WTC11 (cell line): ENCODE results near the gene CNTFR. TPM values are rescaled to one million over a fixed set of nuclear protein-coding genes. Genes with fewer than 3 reads are reported as not detected.
A peak's percentile ranks its signal among the peaks of the same experiment; 100 is the strongest.

Experiments used
- ATAC-seq: fragments of 200-7000 bp; cut with Tn5 transposase; 2 replicates; pipeline ENCODE4 v1.10.0; 2021; ENCODE audit warnings: mild to moderate bottlenecking, moderate library complexity
- CTCF ChIA-PET: fragments of 300-600 bp; sonication (Branson Sonifier 250); formaldehyde crosslinking; loops from one replicate; lab custom pipeline; 2021; ENCODE audit warnings: antibody characterized with exemption; lab: Charles Lee
- POLR2A ChIA-PET: fragments of 350-600 bp; sonication (Branson Sonifier 250); formaldehyde crosslinking; loops from one replicate; lab custom pipeline; 2021; ENCODE audit warnings: antibody characterized with exemption; lab: Charles Lee
- DNase-seq: peaks from one replicate; pipeline ENCODE4 v3.0.0; 2021; ENCODE audit warnings: low spot score
- H3K27ac Mint-ChIP-seq: 2 replicates; pipeline ENCODE4 v1.8.0; 2021; ENCODE audit warnings: mixed read lengths
- H3K27me3 Mint-ChIP-seq: 2 replicates; pipeline ENCODE4 v1.8.0; 2021; ENCODE audit warnings: low read depth, mild to moderate bottlenecking, moderate library complexity, mixed read lengths
- H3K36me3 Mint-ChIP-seq: 2 replicates; pipeline ENCODE4 v1.8.0; 2021; ENCODE audit warnings: mixed read lengths
- H3K4me1 Mint-ChIP-seq: 2 replicates; pipeline ENCODE4 v1.8.0; 2022; ENCODE audit warnings: mixed read lengths
- H3K4me3 Mint-ChIP-seq: 2 replicates; pipeline ENCODE4 v1.8.0; 2021; ENCODE audit warnings: mild to moderate bottlenecking, moderate library complexity, mixed read lengths
- H3K9me3 Mint-ChIP-seq: 2 replicates; pipeline ENCODE4 v1.8.0; 2021; ENCODE audit warnings: mixed read lengths
- ATF1 ChIP-seq: sonication (generic); formaldehyde crosslinking; IDR thresholded peaks from 2 replicates; pipeline ENCODE4 v1.8.1; 2023; ENCODE audit warnings: mild to moderate bottlenecking, moderate library complexity, missing genetic modification reagents
- ATF2 ChIP-seq: sonication (generic); formaldehyde crosslinking; IDR thresholded peaks from 2 replicates; pipeline ENCODE4 v1.8.1; 2022; ENCODE audit warnings: low read depth, missing genetic modification reagents, borderline replicate concordance
- ATF3 ChIP-seq: sonication (generic); formaldehyde crosslinking; conservative IDR thresholded peaks from 2 replicates; pipeline ENCODE4 v1.8.1; 2022; ENCODE audit warnings: mild to moderate bottlenecking, missing genetic modification reagents
- ATF6 ChIP-seq: sonication (generic); formaldehyde crosslinking; IDR thresholded peaks from 2 replicates; pipeline ENCODE4 v1.8.1; 2023; ENCODE audit warnings: mild to moderate bottlenecking, missing genetic modification reagents
- E2F4 ChIP-seq: sonication (generic); formaldehyde crosslinking; IDR thresholded peaks from 2 replicates; pipeline ENCODE4 v1.8.1; 2022; ENCODE audit warnings: low read depth, mild to moderate bottlenecking, moderate library complexity, missing genetic modification reagents, borderline replicate concordance
- ESRRA ChIP-seq: sonication (generic); formaldehyde crosslinking; IDR thresholded peaks from 2 replicates; pipeline ENCODE4 v1.8.1; 2022; ENCODE audit warnings: mild to moderate bottlenecking, missing genetic modification reagents, borderline replicate concordance
- FOXJ3 ChIP-seq: sonication (generic); formaldehyde crosslinking; IDR thresholded peaks from 2 replicates; pipeline ENCODE4 v1.9.0; 2021; ENCODE audit warnings: missing genetic modification reagents, mild to moderate bottlenecking, borderline replicate concordance
- GABPB1 ChIP-seq: sonication (generic); formaldehyde crosslinking; IDR thresholded peaks from 2 replicates; pipeline ENCODE4 v1.8.1; 2023; ENCODE audit warnings: mild to moderate bottlenecking, missing genetic modification reagents
- GTF2I ChIP-seq: fragments of 250-450 bp; sonication (Bioruptor Pico); conservative IDR thresholded peaks from 2 replicates; pipeline ENCODE4 v1.4.0; 2021; ENCODE audit warnings: mild to moderate bottlenecking
- HMGXB4 ChIP-seq: sonication (generic); formaldehyde crosslinking; IDR thresholded peaks from 2 replicates; pipeline ENCODE4 v1.8.1; 2023; ENCODE audit warnings: mild to moderate bottlenecking, moderate library complexity, missing genetic modification reagents
- IRF1 ChIP-seq: sonication (generic); formaldehyde crosslinking; IDR thresholded peaks from 2 replicates; pipeline ENCODE4 v1.8.0; 2023; ENCODE audit warnings: missing genetic modification reagents
- KAT7 ChIP-seq: sonication (generic); formaldehyde crosslinking; IDR thresholded peaks from 2 replicates; pipeline ENCODE4 v1.8.1; 2023; ENCODE audit warnings: missing genetic modification reagents, mild to moderate bottlenecking, borderline replicate concordance
- MYBL2 ChIP-seq: sonication (generic); formaldehyde crosslinking; IDR thresholded peaks from 2 replicates; pipeline ENCODE4 v1.8.1; 2023; ENCODE audit warnings: mild to moderate bottlenecking, moderate library complexity, missing genetic modification reagents
- NR2C2 ChIP-seq: sonication (generic); formaldehyde crosslinking; IDR thresholded peaks from 2 replicates; pipeline ENCODE4 v1.8.0; 2022; ENCODE audit warnings: mild to moderate bottlenecking, missing genetic modification reagents
- SMAD3 ChIP-seq: sonication (generic); formaldehyde crosslinking; IDR thresholded peaks from 2 replicates; pipeline ENCODE4 v1.8.0; 2022; ENCODE audit warnings: missing genetic modification reagents, mild to moderate bottlenecking, borderline replicate concordance
- SOX15 ChIP-seq: fragments of 250-450 bp; sonication (Bioruptor Pico); IDR thresholded peaks from 2 replicates; pipeline ENCODE4 v1.9.0; 2021; ENCODE audit warnings: mild to moderate bottlenecking
- STAT6 ChIP-seq: sonication (generic); formaldehyde crosslinking; conservative IDR thresholded peaks from 2 replicates; pipeline ENCODE4 v1.8.1; 2023; ENCODE audit warnings: mild to moderate bottlenecking, low read depth, missing genetic modification reagents, moderate library complexity
- ZNF138 ChIP-seq: sonication (generic); formaldehyde crosslinking; conservative IDR thresholded peaks from 2 replicates; pipeline ENCODE4 v1.8.1; 2022; ENCODE audit warnings: mild to moderate bottlenecking, moderate library complexity, missing genetic modification reagents
- ZNF232 ChIP-seq: sonication (generic); formaldehyde crosslinking; IDR thresholded peaks from 2 replicates; pipeline ENCODE4 v1.8.0; 2022; ENCODE audit warnings: mild to moderate bottlenecking, missing genetic modification reagents
- ZNF281 ChIP-seq: sonication (generic); formaldehyde crosslinking; IDR thresholded peaks from 2 replicates; pipeline ENCODE4 v1.8.0; 2023; ENCODE audit warnings: mild to moderate bottlenecking, missing genetic modification reagents
- total RNA-seq: library from RNA; stranded (reverse); gene quantifications from 3 replicates; pipeline ENCODE4 v1.2.3, GENCODE V29; 2021

Gene CNTFR
- total RNA-seq, 1 experiment from 2014 or later, result 18.0 TPM

- TF ChIP-seq E2F4, result no peak
- no peak for TF ChIP-seq NR2C2
- no peak for TF ChIP-seq STAT6 (CRISPR knock-in tag)
- TF ChIP-seq SOX15 (CRISPR knock-in tag), result no peak
- TF ChIP-seq ATF6, result no peak
- no peak for TF ChIP-seq ATF2 (CRISPR knock-in tag)
- TF ChIP-seq GABPB1 (CRISPR knock-in tag), result no peak
- no peak for TF ChIP-seq ZNF138
- no peak for TF ChIP-seq HMGXB4
- no peak for TF ChIP-seq KAT7 (CRISPR knock-in tag)
- TF ChIP-seq ATF3 (CRISPR knock-in tag), result no peak
- no peak for TF ChIP-seq GTF2I (CRISPR knock-in tag)
- TF ChIP-seq ZNF281 (CRISPR knock-in tag), result no peak
Observed at GRCh38 chr9:34581318-34581717, 8.2 kb downstream of the CNTFR start (continued).

GRCh38 chr9:34580358-34580757 is 9.2 kb downstream of the CNTFR start:
- no peaks in the 10 kb centered on the region for H3K36me3 Mint-ChIP-seq
- peaks cover 48% of the 10 kb centered on the region for H3K4me1 Mint-ChIP-seq
- ChIA-PET CTCF (interaction anchor here (1.0 to 7.4 kb wide), 8 partner anchors 8 to 201 kb away, joined by 4 to 109 read pairs (median 12); partner anchors contain the start of gene CNTFR), POLR2A (no interaction called here)
- DNase-seq (no peak), ATAC-seq (peak; percentile 11; the same call in 1 of the 2 replicates)
- H3K9me3 Mint-ChIP-seq, result no peaks in the 10 kb centered on the region
- 0 out of 2 replicates have a peak overlapping the region, but pooled peaks have one; percentile 27 for H3K4me3 Mint-ChIP-seq
- H3K27ac Mint-ChIP-seq, result no peak overlapping the region
- H3K27me3 Mint-ChIP-seq, result peaks cover 89% of the 10 kb centered on the region
- TF ChIP-seq ESRRA, result no peak
- no peak for TF ChIP-seq SMAD3 (CRISPR knock-in tag)
- TF ChIP-seq HMGXB4, result no peak
- TF ChIP-seq FOXJ3 (CRISPR knock-in tag), result no peak
- TF ChIP-seq ATF1, result no peak
- TF ChIP-seq MYBL2 (CRISPR knock-in tag), result no peak
- no peak for TF ChIP-seq ZNF232 (CRISPR knock-in tag)
- no peak for TF ChIP-seq IRF1
